HG03196 (cell line): ENCODE results near the gene CAMK2G.
"Not testable (repeated sequence)": the region's sequence is repeated elsewhere in the genome, so short reads cannot be mapped to it uniquely, and the experiment has no call there.

Experiments
- ATAC-seq: cut with Tn5 transposase; IDR thresholded peaks from one replicate; pipeline ENCODE4 v1.9.1; 2021; ENCODE audit not compliant: unreplicated experiment

CAMK2G gene

DNA sequence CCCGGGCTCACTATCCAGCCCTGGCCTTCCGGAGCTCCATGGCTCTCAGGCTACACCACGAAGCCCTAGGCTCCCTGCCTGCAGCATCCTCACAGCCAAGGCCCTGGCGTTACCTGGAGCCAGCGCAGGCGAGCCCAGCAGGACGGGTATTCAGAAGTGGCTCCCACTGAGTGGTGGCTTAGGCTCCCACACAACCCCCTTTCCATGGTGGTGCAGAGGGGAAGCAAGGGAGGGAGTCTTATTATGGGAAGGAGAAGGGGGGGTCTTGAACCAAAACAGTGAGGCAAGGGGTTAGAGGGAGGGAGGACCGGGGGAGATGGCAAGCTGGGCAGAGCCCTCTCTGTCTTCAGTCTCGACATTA lies 33.3 kb downstream of the CAMK2G start:
- no peak for ATAC-seq

DNA sequence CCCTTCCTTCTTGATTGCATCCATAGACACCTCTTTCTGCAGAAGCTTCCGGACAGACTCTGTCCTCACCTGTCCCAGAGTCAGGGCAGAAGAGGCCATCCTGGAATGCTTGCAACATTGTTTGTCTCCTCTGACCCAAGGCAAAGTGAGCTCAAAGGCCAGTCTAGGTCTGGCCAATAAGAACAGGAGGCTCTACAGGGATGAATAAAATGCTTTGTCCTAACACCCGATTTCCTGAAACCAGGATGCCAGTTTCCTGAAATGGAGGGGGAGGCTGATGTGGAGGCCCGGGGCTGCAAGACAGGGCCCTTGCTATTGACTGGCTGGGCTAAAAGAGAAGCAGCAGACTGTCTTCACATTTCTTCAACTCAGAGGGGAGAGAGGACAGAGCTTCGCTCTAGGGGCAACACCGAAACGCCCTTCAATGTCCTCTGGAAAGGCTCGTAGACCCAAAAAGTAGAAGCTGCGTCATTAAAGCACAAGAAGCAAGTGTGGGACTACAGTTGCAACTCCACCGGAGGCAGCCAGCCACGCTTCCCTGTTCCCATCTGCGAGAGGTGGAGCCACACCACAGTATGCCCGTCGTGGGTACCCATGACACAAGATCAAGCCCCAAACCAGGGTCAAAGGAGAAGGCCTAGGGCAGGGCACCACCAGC lies 33.8 kb downstream of the CAMK2G start:
- ATAC-seq = no peak

DNA sequence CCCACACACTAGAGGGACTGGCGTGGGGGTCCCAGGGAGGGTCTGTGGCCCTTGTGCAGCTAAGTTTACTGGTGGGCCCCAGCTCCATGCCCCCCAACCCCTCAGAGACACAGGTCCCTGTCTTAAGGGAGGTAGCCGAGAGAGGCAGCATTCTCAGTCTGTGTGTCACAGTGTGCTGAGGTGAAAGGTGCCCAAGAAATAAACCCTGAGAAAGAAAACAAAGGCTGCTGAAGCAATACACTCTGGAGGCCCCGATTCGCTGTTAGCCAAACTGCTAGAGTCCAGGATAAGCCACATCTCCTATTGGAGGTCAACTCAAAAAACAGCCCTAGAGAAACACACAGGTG lies 34.3 kb downstream of the CAMK2G start:
- ATAC-seq = no peak

DNA sequence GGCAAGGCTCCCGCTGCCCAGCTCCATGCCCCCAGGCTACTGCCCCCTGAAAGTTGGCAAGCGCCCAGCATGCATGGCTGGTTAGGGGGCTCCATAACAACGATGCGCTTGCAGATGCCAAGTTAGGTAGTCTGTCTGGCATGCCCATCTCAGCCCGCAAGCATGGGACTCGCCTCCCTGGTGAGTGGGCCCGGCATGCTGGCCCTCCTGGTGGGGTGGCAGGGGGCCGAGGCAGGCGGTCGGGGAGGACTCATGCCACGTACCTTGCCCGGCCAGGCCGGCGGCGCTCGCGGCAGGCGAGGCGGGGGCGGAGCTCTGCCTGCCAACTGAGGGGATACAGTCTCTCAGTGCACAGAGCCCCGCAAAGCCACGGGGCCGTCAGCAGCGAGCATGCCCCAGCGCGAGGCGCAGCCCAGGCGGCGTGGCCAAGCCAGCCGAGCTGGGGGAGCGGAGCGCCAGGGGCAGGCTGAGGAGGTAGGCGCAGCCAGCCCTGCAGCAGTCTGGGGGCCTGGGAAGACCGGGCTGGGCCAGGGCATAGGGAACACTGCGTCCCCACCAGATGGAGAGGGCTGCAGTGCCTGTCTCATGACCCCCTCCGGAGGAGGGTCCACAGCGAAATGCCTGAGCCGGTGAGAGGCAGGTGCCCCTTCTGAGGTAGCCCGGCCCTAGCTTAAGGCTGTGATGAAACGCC lies 34.9 kb downstream of the CAMK2G start:
- no peak for ATAC-seq

DNA sequence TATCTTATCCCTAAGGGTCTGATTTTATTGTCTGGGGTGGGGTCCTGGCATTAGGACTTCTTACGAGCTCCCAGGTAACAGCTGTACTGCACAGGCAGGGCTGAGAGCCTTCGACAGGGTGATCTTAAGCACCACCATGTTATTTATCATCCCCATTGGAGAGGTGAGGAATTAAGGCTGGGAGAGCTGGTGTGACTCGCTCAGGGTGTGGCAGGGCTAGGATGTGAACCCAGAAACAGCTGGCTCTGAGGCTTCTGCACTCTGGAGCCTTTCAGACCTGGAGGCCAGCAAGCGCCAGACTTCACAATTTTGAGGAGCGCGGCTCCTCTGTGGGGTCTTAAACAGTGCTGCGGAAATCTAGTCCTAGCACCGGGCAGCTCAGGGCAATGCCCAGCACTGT lies 35.5 kb downstream of the CAMK2G start:
- ATAC-seq = no peak

DNA sequence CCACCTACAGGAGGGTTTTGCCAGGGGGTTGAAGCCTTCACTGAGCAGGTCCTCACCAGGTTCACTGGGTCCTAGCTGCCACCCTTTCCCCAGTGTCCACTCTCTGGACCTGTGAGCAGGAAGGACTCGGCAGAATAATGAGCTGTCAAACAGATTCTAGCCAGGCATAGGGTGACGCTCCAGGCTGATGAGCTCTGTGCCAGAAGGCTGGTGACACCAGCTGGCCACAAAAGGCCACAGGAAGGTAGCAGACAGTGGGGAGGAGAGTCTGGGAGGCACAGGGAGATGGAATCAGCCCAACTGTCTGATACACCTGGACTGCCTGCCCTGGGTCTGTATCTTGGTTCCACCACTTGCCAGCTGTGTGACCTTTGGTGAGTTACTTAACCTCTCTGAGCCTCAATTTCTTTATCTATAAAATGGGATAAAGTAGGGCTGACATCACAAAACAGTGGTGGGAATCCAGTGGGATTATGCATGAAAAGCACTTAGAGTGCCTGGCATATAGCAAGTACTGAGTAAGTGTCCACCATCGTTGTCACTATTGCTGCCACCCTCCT lies 36.3 kb downstream of the CAMK2G start:
- ATAC-seq = no peak

DNA sequence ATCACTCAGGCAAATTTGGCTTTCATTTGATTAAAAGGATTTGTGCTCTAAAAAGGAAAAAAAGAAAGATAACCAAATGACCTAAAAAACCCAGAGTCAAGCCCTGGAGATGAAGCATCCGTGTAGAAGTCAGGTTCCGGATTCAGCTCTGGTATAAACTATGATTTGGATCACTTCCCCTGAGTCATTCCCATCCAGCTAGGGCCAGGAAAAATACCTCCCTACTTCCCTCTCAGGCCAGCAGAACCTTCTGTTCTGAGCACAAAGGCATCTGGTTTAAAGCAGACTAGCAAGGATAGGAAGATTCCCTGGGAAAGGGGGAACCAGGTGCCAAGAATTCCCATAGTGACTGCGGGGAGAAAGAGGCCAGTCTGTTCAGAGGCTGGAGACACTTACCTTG lies 37.3 kb downstream of the CAMK2G start:
- ATAC-seq = no peak

DNA sequence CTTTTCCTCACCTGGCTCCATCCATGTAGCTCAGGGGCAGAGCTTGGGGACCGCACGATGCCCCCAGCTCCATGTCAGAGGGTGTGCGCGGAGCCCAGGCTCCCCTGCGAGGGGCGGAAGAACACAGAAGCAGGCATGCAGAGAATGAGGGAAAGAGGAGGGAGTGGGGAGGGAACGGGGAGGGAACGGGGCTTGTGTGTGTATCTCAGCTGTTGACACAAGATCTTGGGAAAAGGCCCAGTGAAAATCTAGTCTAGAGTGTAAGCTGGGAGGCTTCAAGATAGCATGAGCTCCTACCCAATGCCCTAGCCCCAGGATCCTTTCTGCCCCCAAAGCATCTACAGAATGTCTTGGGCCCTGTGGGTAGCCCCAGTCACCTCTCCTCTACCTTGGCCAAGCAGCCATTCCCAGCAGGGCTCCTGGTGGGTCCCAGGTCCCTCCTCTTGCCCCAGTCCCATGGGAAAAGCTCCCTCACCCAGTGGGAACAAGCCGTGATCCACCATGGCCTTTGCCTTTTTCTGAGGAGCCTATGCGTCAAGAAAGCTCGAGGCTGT lies 37.9 kb downstream of the CAMK2G start:
- no peak for ATAC-seq

DNA sequence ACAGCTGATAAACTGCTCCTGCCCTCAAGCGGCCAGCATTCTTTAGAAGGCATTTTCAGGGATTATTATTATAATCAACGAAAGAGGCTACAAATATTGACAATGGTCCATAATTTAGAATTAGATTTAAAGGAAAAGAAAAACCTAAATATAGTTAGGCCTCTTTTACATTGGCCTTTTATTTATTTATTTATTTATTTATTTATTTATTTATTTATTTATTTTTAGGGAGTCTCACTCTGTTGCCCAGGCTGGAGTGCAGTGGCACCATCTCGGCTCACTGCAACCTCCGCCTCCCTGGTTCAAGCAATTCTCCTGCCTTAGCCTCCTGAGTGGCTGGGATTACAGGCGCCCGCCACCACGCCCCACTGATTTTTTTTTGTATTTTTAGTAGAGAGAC lies 45.3 kb downstream of the CAMK2G start:
- not testable (repeated sequence) for ATAC-seq

DNA sequence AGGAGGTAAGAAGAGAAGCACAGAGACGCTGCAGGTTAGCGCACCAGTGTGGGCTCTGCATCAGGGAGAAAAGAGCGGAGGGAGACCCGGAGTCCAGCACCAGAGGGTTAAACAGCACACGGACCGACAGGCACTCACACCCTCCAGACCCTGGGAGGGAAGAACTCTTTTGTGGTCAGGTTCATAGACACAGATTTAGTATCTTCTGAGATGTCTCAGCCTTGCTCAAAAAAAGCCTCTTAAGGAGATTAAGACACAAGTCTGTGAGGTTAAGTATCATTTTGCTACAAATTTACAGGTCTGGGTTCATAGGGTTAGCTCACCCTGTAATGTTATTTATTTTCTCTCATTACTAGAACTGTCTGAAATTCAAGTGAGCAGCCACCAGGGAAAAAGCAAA lies 46.2 kb downstream of the CAMK2G start:
- no peak for ATAC-seq

DNA sequence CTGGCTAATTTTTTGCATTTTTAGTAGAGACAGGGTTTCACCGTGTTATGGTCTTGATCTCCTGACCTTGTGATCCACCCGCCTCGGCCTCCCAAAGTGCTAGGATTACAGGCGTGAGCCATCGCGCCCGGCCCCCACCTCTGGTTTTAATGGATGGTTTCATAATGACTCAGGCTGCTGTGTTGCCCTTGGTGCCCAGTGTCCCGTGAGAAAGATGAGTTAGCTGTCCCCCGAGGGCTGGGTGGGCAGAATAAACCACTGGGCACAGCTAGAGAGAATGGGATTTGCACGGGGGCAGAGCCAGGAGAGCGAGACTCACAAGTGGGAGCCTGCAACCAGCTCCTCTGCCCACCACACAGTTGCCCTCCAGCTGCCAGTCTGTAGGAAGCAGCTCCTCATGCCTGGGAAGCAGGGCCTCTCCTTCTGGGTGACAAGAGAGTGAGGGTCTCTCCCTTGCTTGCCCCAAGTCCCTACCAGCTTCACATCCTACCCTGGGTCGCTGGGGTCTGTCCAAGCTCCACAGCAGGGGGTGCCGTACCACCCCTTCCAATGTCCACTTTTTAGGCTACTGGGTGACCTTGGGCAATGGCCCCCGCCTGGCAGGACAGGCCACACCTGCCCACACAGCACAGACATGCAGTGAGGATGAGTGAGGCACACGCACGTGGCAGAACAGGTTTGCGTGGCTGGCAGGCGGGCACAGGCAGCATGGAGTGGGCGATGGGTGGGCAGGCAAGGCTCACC lies 46.8 kb downstream of the CAMK2G start:
- ATAC-seq = no peak

DNA sequence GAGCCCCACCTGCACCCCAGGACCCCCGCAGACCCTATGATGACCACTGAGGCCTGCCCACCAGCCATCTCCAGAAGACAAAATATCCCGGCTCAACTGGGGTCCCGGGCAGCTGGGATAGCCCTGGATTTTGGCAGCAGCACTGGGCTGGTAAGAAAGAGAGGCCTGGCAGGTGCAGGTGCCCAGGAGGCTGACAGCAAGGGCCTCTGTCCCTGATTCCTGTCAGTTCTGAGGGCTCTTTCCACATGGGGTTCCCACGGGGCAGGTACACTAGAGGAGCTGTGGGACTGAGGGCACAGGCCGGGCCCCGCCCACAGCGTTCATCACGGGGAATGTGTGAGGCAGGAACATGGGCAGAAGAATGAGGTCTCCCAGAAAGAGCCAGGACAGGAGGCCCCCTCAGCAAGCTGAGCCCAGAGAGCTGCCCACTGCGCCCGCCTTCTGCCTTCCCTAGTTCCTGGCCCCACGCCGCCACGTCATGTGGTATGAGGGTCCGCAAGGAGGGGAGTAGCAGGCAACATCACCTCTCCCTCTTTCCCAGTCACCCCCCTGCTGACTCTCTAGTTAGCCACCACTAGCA lies 50.1 kb downstream of the CAMK2G start:
- no peak for ATAC-seq

DNA sequence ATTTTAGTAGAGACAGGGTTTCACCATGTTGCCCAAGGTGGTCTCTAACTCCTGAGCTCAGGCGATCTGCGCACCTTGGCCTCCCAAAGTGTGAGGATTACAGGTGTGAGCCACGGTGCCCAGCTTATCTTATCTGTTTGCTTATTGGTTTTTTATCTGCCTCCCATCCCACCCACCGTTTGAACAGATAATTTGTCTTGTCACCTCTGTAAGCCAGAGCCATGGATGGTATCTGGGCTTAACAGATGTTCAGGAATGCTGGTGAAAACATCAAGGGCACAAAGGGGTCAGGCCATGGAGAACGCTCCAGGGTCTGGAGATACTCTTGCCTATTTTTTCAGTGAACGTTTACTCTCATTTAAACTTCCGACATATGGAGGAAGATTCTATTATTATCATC lies 51.0 kb downstream of the CAMK2G start:
- ATAC-seq = no peak

DNA sequence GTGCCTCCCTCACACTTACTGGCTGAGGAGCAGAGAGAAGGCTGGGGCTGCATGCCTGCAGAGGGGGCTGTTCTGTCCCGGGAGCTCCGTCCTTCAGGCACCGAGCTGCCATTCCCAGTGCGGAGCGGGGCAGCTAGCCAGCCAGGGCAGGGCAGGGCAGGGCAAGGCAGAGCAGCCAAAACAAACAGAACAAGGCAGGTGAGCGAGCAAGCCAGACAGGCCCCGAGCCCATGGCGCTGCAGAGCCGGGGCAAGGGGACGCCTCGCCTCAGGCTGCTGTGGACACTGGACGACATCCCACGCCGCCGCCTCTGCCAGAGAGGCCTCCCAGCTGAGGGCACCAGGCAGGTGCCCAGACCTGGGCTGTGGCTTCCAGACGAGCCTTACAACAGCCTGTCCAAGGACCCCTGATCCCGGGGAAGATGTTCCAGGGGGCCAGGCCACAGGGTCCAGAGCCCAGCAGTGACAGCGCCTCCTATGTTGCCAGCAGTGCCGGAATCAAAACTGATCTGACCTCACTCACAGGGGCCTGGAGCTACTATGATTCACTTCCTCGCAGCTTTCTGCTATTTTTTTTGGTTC lies 54.8 kb downstream of the CAMK2G start:
- ATAC-seq = no peak

DNA sequence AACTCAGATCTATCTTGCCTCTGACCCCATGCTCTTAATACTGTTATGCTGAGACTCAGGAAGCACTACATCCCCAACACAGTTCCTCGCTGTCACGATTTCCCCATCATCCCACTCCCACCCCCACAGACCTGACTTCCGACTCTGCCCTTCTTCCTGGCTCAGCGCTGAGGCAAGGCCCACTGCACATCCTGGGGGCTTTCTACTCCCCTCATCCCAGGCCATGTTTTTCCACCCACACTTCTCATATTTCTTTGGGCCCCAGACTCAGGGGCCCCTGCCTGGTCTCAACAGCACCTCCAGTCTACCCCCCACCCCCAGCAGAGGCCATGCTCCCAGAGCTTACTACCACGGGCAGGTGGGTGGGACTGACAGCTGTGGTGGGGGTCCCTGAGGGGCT lies 55.3 kb downstream of the CAMK2G start:
- ATAC-seq = no peak

DNA sequence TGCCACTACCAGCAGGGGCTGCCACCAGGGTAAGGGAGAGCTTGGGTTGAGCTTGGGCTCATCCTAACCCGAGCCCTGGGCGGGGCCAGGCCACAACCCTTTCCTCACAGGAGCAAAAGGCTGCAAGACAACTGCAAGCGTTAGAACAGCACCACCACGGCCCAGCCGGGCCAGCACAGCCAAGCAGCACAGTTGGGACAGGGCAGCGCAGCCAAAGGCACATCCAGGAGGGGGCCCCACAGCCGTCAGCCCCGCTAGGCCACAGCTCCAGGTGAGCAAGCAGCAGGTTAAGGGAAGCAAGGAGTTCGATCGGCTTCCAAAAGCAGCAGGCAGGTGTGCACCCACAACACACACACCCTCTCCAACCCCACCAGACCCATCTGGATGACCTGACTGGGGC lies 56.0 kb downstream of the CAMK2G start:
- ATAC-seq = no peak

DNA sequence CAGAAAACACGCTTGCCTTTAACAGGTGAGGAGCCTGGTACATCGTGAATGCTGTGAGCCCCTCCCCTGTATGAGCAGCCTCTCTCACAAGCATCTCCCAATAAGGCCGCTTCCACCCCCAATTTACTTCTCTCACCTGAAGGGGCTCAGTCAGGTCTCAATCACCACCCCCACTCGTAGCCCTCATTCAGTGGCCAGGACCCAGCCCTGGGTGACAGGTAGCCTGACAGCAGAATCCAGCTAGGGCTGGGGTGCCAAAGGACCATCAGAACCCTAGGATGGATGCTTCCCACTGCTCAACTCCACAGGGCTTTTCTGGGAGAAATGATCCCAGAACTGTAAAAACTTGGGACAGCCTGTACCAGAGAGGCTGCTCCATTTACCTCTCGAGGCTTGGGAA lies 56.5 kb downstream of the CAMK2G start:
- no peak for ATAC-seq

DNA sequence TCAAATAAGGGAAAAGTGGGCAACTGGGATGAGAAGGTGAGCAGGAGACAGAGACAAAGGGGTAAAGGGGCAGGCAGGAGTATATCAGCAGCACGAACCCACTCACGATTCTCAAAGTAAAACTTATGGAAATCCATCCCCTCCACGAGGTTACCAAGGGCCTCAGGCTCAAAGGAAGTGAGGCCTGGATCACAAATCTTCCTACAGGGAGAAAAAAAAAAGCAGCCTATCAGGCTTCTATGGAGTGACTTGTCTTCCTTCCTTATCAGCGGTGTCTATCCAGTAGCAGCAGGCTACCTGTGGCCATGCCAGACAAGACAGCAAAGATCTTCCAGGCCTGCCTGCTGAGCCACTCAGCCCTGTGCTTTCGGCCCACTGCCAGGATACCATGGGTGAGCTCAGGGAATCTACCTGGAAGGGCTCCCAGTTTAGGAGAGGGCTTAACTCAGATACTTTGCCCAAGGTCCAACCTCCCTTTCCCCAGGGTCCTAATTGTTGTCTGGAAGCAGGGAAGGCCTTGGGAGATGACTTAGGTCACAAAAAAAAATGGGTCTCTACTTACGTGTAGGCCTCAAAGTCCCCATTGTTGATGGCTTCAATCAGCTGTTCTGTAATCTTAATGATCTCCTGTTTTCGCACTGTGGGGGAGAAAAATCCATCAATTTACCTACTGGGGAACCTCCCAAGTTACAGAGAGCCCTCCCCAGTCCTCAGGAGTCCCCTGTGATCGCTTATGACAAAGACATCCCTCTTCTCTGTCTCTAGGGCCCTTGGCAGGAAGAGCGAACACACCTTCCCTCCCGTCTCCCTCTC lies 57.2 kb downstream of the CAMK2G start:
- ATAC-seq = no peak

DNA sequence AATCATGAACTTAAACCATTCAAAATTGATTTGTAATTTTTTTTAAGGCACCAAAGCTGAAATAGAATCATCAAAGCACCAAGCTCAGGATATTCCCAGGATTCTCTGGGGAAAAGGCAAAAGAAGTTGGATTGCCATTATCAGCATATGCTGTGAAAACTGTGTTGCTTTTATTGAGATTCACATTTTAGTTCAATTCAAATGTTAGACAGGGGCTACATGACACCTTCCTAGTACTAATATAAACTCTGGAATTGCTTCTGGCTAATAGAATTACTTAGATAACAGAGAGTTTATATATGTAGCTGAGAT lies 58.7 kb downstream of the CAMK2G start:
- ATAC-seq = no peak

DNA sequence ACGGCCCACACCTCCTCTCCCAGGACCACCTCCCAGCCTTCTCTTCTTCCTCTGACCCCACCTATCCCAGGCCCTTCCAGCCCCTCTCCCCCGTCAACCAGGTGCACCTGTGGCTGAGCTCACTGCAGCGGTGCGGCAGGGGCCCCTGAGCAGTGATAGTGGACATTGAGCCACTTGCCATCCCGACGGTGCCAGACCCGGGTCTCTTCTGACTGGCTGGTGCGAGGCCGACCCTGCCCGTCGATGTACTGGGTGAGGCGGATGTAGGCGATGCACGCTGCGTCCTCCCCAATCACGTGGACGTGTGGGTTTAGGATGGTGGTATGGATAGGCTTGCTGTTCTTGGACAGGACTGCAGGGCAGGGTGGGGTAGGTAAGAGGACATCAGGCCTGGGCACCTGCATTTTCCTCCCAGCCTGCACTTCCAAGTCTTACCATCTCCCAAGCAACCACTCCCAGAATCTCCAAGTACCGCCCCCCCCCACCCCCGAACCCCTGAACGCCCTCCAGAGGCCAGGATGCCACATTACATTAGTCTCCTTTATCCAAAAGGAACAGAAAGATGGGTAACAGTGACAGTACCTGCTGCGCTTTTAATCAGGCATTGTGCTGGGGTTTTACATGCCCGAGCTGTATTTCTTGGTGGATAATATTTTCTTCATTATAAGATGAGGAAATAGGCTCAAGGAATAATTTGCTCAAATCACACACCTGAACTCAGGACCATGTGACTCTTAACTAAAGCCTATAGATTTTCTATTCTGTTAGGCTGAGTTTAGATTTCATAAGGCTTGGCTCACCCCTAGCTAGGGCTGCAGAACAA lies 59.2 kb downstream of the CAMK2G start:
- no peak for ATAC-seq
